BE2C (cell line): ENCODE measurements around the gene TK2.

Source experiments
- DNase-seq: peaks from one replicate; pipeline ENCODE4 v3.0.0-alpha.2; 2020
- H3K27me3 ChIP-seq: fragments of 250-450 bp; sonication (Bioruptor Pico); 2 replicates; pipeline ENCODE4 v1.5.1; 2020; ENCODE audit warnings: mild to moderate bottlenecking
- H3K36me3 ChIP-seq: fragments of 250-450 bp; sonication (Bioruptor Pico); 2 replicates; pipeline ENCODE4 v1.5.1; 2020; ENCODE audit warnings: mild to moderate bottlenecking
- H3K4me1 ChIP-seq: fragments of 250-450 bp; sonication (Bioruptor Pico); 2 replicates; pipeline ENCODE4 v1.5.1; 2020
- H3K4me3 ChIP-seq: 2 replicates; pipeline ENCODE4 v1.5.1; 2011; ENCODE audit warnings: low read depth, low read length
- H3K9me3 ChIP-seq: fragments of 250-450 bp; sonication (Bioruptor Pico); 2 replicates; pipeline ENCODE4 v1.5.1; 2020
- CTCF ChIP-seq: IDR thresholded peaks from 2 replicates; pipeline ENCODE4 v1.5.1; 2012; ENCODE audit warnings: mild to moderate bottlenecking, low read depth, low read length

Gene TK2

DNA sequence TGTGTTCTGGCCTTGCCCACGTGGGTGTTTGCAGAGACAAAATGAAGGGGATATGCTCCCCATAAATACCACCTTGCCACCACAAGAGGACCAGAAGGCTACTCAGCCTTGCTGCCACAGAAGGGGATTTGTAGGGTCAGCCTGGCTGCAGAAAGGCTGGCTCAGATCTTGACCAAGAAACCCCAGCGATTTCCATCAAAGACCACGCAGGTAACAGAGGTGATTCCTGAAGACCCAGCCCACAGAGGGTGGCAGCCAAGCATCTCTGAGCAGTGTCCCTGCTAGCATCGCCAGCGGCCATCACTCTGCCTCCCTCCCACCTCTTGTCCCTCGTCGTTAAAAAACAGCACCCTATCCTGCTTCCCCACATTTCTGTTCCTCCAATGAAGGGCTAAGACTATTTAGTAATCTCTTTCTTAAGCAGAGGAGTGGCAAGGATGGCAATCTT, 68.0 kb downstream of the TK2 start:
- peaks cover 8% of the 10 kb centered on the region for H3K4me1 ChIP-seq
- no peak for TF ChIP-seq CTCF
- DNase-seq, result no peak
- no peaks in the 10 kb centered on the region for H3K36me3 ChIP-seq
- no peaks in the 10 kb centered on the region for H3K9me3 ChIP-seq
- H3K27me3 ChIP-seq, result no peaks in the 10 kb centered on the region
- no peak overlapping the region for H3K4me3 ChIP-seq

GRCh38 chr16:66481081-66481942, 68.6 kb downstream of the TK2 start:
- Histone ChIP-seq H3K4me3 (no peak overlapping the region), H3K9me3 (no peaks in the 10 kb centered on the region), H3K4me1 (peaks cover 7% of the 10 kb centered on the region), H3K27me3 (no peaks in the 10 kb centered on the region), H3K36me3 (no peaks in the 10 kb centered on the region)
- TF ChIP-seq CTCF, result no peak
- DNase-seq, result no peak

DNA sequence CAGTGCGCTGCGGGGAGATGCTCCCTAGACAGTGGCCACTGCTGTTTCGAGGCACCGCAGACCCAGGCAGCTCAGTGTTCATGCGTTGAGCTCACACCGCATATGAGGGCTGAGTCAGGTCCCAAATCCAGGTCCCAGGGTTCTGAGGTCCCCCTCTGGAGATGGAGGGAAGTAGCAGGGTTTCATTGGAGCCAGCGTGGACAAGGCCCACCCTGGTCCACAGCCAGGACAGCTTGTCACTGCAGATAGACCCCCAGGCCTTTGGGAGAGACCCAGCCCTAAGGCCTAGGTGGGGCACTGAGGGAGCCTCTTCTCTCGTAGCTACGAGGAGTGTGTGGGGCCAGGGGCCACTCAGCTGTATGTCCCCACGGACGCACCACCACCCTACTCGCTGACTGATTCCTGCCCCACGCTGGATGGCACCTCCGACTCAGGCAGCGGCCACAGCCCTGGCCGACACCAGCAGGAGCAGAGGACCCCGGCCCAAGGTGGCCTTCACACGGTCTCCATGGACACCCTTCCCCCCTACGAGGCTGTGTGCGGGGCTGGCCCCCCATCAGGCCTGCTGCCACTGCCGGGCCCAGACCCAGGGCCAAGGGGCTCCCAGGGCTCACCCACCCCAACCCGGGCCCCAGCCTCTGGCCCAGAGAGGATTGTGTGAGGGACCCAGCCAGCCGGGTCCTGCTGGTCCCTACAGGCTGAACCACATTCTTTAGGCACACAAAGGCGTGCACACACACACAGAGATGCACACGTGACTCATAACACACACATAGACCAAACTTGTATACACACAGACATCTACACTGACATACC, 69.4 kb downstream of the TK2 start:
- Histone ChIP-seq H3K36me3 (no peaks in the 10 kb centered on the region), H3K27me3 (no peaks in the 10 kb centered on the region), H3K9me3 (no peaks in the 10 kb centered on the region), H3K4me3 (no peak overlapping the region), H3K4me1 (peaks cover 7% of the 10 kb centered on the region)
- no peak for DNase-seq
- TF ChIP-seq CTCF, result no peak

GRCh38 chr16:66479661-66480264, 70.2 kb downstream of the TK2 start:
- no peak for TF ChIP-seq CTCF
- no peak for DNase-seq
- Histone ChIP-seq H3K27me3 (no peaks in the 10 kb centered on the region), H3K9me3 (no peaks in the 10 kb centered on the region), H3K36me3 (no peaks in the 10 kb centered on the region), H3K4me1 (peaks cover 7% of the 10 kb centered on the region), H3K4me3 (no peak overlapping the region)

DNA sequence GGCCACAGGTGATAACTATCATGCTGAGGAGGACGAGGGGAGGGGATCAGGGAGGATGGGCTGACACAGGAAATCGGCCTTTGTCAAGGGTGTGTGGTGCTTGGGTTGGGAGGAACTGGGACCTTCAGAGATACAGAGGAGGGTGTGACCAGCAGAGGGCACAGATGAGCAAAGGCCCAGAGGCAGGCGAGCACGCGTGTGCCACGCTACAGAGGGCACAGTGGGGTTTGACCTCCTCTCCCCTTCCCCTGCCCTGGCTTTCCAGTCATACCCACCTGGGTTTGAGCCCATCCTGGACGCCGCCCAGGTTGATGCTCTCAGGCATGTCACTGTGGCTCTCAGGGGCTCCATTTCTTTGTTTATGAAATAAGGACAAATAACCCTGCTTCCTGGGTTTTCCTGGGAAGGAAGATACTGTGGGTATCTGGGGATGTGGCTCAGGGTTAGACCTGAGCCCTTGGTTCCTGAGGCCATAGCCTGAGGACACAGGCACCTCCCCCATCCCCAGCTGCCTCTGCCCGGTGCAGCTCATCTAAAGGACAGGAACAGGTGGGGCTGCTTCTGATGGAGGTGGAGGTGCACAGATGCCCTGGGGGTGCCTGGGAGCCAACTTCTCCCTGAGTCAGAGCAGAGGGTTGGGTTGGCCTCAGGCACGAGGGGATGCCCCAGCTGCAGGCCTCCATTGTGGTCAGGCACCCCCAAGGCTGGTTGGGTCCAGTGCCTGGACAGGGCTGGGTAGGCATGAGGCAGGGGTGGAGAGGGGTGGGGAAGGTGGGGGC, 71.0 kb downstream of the TK2 start:
- H3K4me3 ChIP-seq, result no peak overlapping the region
- TF ChIP-seq CTCF, result peak; percentile 88
- peaks cover 7% of the 10 kb centered on the region for H3K4me1 ChIP-seq
- no peaks in the 10 kb centered on the region for H3K36me3 ChIP-seq
- H3K27me3 ChIP-seq, result no peaks in the 10 kb centered on the region
- no peaks in the 10 kb centered on the region for H3K9me3 ChIP-seq
- peak; percentile 75 for DNase-seq
